ENCODE data around the gene FIGN.

FIGN gene

GRCh38 chr2:163736433-163737189, 803 bp upstream of the FIGN start:
- no peak for DNase-seq (ENCODE audit: low spot score)

DNA sequence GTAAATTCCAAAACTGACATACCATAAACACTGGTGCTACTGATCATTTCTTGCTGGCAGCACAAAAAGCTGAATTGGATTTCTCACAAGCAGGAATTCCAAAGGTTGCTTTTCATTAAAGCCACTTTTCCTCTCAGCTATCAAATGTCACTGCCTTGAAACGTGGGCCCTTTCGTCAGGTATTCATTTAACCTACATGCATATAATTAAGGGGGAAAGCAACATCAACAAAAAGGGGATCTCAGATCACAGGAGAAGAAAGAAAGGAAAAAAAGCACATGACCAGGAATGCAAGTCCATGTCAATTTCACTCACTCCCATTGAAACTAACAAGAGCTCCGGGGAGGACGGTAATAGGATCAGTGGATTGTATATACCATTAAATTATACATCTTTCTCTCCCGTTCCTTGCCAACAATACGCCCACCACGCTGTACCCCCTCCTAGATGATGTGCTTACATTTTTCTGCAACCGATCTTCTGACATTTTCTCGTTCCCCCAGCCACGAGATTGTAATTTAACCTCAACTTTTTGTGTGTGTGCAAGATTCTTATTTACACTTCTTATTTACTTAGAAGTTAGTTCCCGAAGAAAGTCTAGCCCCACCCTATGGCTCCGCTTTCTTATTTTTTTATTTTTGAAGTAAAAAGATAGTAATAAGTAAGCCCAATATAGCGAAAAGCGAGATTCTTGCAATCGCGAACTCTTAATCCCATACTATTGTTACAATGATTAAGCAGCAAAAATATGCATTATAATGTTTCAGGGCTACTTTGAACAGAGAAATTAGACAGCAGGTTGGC, 725 bp downstream of the FIGN start:
- DNase-seq (ENCODE audit: low spot score), result no peak

DNA sequence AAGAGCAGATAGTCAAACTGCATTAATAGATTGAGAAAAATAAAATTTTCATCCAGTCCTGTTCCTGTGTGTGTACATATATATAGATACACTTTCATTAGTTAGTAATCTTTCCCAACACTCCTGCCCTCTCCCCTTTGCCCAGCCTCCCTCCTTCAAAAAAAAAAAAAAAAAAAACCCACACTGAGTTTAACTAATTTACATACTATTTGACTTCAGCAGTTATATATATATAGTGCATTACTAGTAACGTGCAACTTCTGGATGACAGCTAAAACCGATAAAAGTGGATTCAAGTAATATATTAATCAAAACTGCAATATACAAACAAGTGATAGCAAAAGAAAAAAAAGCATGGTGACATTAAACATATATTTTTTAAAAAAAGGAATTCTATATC, 1.4 kb downstream of the FIGN start:
- no peak for DNase-seq (ENCODE audit: low spot score)

- no peak for DNase-seq (ENCODE audit: low spot score)
These were observed 1.9 kb downstream of the FIGN start for GRCh38 chr2:163733956-163734355.

- peak; percentile 68 for DNase-seq (ENCODE audit: low spot score)
These were observed 2.4 kb downstream of the FIGN start for GRCh38 chr2:163733301-163733938.

DNA sequence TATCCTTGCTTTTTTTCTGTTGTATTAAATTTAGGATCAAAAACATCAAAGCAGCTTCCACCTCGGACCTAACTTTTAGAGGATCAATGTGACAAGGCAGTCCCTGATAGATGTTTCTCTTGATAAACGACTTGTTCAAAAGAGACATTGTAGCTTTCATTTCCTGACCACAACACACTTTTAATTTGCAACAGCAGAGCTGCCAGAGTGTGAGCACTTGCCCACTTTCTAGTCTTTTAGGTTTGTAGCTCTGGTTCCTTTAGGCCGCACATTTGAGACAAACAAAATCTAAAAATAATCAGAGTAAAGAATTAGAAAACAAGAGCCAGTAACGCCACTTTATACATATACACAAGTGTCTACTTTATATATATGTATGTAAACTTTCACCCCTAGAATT, 3.1 kb downstream of the FIGN start:
- DNase-seq (ENCODE audit: low spot score), result no peak

- no peak for DNase-seq (ENCODE audit: low spot score)
These were observed 4.1 kb downstream of the FIGN start for GRCh38 chr2:163731735-163732134.

- no peak for DNase-seq (ENCODE audit: low spot score)
These were observed 5.3 kb downstream of the FIGN start for GRCh38 chr2:163730556-163730955.

DNA sequence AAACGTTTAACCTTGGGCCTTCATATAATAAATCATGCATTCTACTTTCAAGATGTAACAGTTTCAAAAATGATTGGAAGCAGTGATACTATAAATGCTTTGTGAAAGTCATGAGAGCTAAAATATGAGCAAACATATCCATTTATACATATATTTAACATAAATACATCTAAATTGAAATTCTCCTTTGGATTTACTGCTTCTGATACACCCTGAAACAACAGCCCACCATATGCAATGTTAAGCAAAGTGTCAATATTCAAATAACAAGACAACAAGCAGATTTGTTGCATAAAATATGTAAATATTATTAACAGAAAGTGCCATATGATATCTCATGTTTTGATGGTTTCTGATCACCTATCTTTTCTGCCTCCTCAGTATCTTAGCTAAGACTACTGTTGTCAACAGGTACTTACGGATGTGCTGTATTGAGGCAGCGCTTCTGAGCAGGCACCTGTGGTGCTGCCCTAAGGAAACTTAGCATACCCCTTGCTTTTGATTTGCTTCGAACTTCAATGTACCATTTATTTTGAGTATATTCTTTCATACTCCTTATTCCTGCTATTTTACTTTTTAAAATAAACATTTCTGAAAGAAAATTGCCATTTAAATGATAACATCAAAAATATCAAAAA, 6.1 kb downstream of the FIGN start:
- no peak for DNase-seq (ENCODE audit: low spot score)

GRCh38 chr2:163723881-163724280, 11.9 kb downstream of the FIGN start:
- DNase-seq (ENCODE audit: low spot score), result no peak

DNA sequence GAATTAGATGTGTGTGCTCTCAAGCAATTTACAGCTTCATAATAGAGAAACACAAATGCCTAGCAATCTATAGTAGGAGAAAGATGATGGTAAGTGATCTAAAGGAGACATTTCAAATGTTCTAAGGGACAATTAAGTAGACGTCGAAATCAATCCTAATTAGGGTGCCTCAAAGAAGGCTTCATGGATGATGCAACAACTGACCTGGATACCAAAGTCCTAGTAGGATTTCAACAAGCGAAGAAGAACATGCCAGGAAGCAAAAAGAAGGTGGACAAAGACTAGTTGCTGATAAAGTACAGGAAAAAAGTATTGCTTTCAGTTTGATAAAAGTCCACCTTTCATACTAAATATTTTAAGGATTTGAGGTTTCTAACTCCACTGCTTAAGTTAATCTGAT, 12.5 kb downstream of the FIGN start:
- DNase-seq (ENCODE audit: low spot score), result no peak

DNA sequence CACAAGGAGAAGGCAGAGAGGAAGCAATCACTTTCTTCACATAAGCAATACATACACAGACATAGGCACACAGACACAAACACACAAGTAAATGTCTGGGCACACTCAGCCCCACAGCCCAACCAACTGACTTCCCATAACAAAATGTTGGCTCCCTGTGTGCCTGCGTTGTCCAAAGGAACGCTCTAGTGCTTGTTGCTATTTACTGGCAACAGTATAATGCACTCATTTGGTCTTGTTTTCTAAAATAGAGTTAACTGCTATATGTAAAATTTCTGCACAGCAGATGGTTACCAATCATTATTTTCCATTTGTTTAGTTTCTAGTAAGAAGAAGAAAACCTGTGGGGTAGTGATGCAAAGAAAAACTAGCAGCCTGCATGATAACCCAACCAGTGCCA, 16.5 kb downstream of the FIGN start:
- no peak for DNase-seq (ENCODE audit: low spot score)

- peak; percentile 66 for DNase-seq (ENCODE audit: low spot score)
These were observed 17.7 kb downstream of the FIGN start for GRCh38 chr2:163717993-163718680.

- DNase-seq (ENCODE audit: low spot score), result no peak
These were observed 18.3 kb downstream of the FIGN start for GRCh38 chr2:163717515-163717914.

GRCh38 chr2:163716101-163716500, 19.7 kb downstream of the FIGN start:
- DNase-seq (ENCODE audit: low spot score), result no peak

GRCh38 chr2:163715668-163716067, 20.1 kb downstream of the FIGN start:
- DNase-seq (ENCODE audit: low spot score), result no peak

DNA sequence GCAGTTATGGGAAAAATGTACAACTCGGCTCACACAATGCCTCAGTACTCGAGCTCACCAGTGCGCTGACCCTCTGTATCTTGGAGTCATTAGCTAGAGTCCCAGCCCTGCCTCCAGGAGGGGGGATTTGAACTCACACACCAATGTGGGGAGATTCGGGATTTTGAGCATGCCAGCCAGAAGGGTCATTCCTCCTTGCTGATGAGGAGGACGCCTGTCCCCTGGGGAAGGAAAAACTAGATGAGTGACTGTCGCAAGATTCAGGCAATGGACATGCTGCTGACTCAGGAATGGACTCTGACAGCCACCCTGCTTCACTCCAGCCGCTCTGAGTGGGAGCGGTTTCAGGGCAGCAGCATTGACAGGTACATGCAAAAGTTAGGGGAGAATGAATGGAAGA, 20.6 kb downstream of the FIGN start:
- no peak for DNase-seq (ENCODE audit: low spot score)

GRCh38 chr2:163713534-163714311, 22.1 kb downstream of the FIGN start:
- peak; percentile 74 for DNase-seq (ENCODE audit: low spot score)

DNA sequence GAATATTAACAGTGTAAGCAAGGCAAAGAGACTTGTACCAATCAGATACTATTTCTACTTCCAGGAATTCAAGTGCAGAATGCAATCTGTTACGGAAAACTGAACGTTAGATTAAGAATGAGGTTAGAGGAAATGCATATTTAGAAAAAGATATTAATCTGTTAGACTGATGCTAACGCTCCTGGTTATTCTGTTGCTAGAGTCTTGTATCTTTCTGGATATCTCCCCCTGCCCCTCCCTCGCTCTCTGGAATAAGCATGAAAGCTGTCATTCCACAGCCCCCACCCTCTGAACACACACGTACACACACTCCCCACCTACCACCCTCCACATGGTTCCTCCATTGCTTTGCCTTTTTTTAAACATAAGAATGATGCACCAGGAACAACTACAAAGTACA, 24.1 kb downstream of the FIGN start:
- DNase-seq (ENCODE audit: low spot score), result no peak

DNA sequence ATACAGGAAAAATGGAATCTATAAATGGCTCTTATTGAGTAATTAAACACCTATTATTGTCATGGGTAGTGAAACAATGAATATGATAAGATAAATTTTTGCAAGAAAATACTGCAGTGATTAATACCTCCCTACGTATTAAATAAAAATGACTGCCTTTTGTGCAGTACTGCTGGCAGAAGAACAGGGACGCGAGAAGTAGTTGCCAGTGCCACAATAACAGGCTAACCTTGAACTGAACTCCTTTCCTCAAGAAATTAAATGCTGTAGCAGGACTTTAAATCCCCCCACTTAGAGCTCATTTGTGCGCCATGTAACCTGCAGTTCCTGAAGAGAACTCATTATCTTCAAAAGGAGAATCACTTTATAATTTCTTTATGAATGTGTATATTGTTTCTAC, 24.6 kb downstream of the FIGN start:
- no peak for DNase-seq (ENCODE audit: low spot score)

DNA sequence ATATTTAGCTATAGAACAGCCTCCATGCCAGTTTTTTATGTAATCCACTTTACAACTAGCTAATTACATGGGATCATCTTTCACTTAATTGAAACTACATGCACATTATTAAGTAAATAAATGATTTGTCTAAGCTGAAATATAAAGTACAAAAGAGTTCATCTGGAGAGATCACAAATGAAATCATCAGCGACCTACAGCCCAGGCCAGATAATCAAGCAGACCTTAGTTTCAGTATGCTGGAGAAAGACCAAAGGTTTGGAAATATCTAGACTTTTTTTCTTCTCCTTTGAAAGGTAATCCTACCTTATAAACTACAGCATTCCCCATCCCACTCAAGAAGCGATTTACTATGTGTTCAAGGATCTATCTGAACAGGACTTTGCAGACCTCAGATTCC, 26.5 kb downstream of the FIGN start:
- no peak for DNase-seq (ENCODE audit: low spot score)

Data from Ammon's horn (tissue), 1 donor.